GM12878 (cell line): Measurements from ENCODE around the gene YEATS2. TPM values are rescaled to one million over a fixed set of nuclear protein-coding genes. Genes with fewer than 3 reads are reported as not detected.

Experiments
- ATAC-seq: fragments of 200-7000 bp; cut with Tn5 transposase; 3 replicates; pipeline ENCODE4 v1.9.1; 2020; ENCODE audit warnings: mild to moderate bottlenecking, moderate library complexity
- BruUV-seq: library from RNA; stranded (reverse); fragments of 400-500 nt; replicated peaks from 2 replicates; lab custom pipeline; 2021; lab: Mats Ljungman, UMichigan
- CTCF ChIA-PET: fragments of 300-600 bp; sonication (Branson Sonifier 250); formaldehyde crosslinking; extraction: SDS; loops from one replicate; lab custom pipeline; 2021; ENCODE audit warnings: inconsistent platforms; lab: Yijun Ruan, JAX
- POLR2A ChIA-PET: fragments of 350-600 bp; formaldehyde crosslinking; extraction: SDS; loops from one replicate; lab custom pipeline; 2021; ENCODE audit warnings: inconsistent platforms; lab: Charles Lee
- RAD21 ChIA-PET: fragments of 300-600 bp; sonication (Branson Sonifier 250); formaldehyde crosslinking; loops from one replicate; lab custom pipeline; 2023; ENCODE audit warnings: antibody characterized with exemption; ENCODE audit not compliant: unreplicated experiment; lab: Charles Lee
- SMC1A ChIA-PET: fragments of 300-600 bp; sonication (Branson Sonifier 250); formaldehyde crosslinking; loops from one replicate; lab custom pipeline; 2023; ENCODE audit not compliant: unreplicated experiment, uncharacterized antibody; lab: Charles Lee
- DNase-seq: peaks from one replicate; pipeline ENCODE4 v3.0.0-alpha.2; 2011; ENCODE audit warnings: low read depth, low spot score
- FAIRE-seq: peaks from 3 replicates; lab custom pipeline; 2011; peaks lifted over from hg19 to GRCh38; lab: Jason Lieb, UNC
- H2AFZ ChIP-seq: 2 replicates; pipeline ENCODE4 v1.6.0; 2011; ENCODE audit warnings: low read depth, low read length, control low read depth; ENCODE audit not compliant: control insufficient read depth
- H3K27ac ChIP-seq: 2 replicates; pipeline ENCODE4 v1.5.1; 2011; ENCODE audit warnings: control low read depth; ENCODE audit not compliant: control insufficient read depth, insufficient read depth
- H3K27me3 ChIP-seq, 2 experiments: replicated peaks in 1 of 2; 2 replicates each; pipeline versions ENCODE4 v1.6.0 to v1.6.1; 2011; ENCODE audit warnings: low read length in 1 of 2; ENCODE audit not compliant: control insufficient read depth in 2 of 2, insufficient read depth in 2 of 2
- H3K36me3 ChIP-seq, 2 experiments: 2 replicates each; pipeline ENCODE4 v1.5.1; 2011; ENCODE audit warnings: low read length in 1 of 2; ENCODE audit not compliant: control insufficient read depth in 2 of 2, insufficient read depth in 2 of 2
- H3K4me1 ChIP-seq: 2 replicates; pipeline ENCODE4 v1.6.1; 2011; ENCODE audit warnings: mild to moderate bottlenecking, low read length, moderate library complexity, mixed read lengths; ENCODE audit not compliant: control insufficient read depth, insufficient read depth
- H3K4me2 ChIP-seq: 2 replicates; pipeline ENCODE4 v1.6.0; 2011; ENCODE audit warnings: control low read depth; ENCODE audit not compliant: control insufficient read depth, insufficient read depth
- H3K4me3 ChIP-seq: fragments of 200-600 bp; sonication (generic); 2 replicates; pipeline ENCODE4 v1.5.1; 2016
- H3K79me2 ChIP-seq: 2 replicates; pipeline ENCODE4 v1.6.0; 2011; ENCODE audit warnings: low read length; ENCODE audit not compliant: control insufficient read depth, insufficient read depth
- H3K9ac ChIP-seq: 2 replicates; pipeline ENCODE4 v1.8.0; 2011; ENCODE audit warnings: low read length, control low read depth, mixed read lengths; ENCODE audit not compliant: control insufficient read depth, insufficient read depth
- H3K9me3 ChIP-seq: replicated peaks from 3 replicates; pipeline ENCODE4 v1.5.1; 2011; ENCODE audit warnings: mild to moderate bottlenecking, low read length; ENCODE audit not compliant: control insufficient read depth, insufficient read depth
- H4K20me1 ChIP-seq: 2 replicates; pipeline ENCODE4 v1.6.0; 2011; ENCODE audit not compliant: control insufficient read depth, insufficient read depth
- CBX5 ChIP-seq: sonication (generic); IDR thresholded peaks from 2 replicates; pipeline ENCODE4 v1.6.1; 2016; ENCODE audit warnings: low read depth, moderate library complexity, mild to moderate bottlenecking, inconsistent platforms
- EED ChIP-seq: sonication (generic); IDR thresholded peaks from 2 replicates; pipeline ENCODE4 v1.6.1; 2016; ENCODE audit warnings: antibody characterized with exemption, low read depth
- GABPA ChIP-seq: IDR thresholded peaks from 2 replicates; pipeline ENCODE4 v1.6.1; 2014; ENCODE audit warnings: antibody characterized with exemption, low read depth, mild to moderate bottlenecking, inconsistent platforms
- HDAC6 ChIP-seq: fragments of 200-600 bp; sonication (generic); IDR thresholded peaks from one replicate; pipeline ENCODE4 v1.8.0; 2017; ENCODE audit warnings: antibody characterized with exemption; ENCODE audit not compliant: unreplicated experiment
- MAX ChIP-seq: IDR thresholded peaks from 2 replicates; pipeline ENCODE4 v1.6.1; 2012; ENCODE audit warnings: low read depth, low read length, improper control_type of control experiment
- NR2F1 ChIP-seq: fragments of 450-650 bp; conservative IDR thresholded peaks from 2 replicates; pipeline ENCODE4 v1.6.1; 2017; ENCODE audit warnings: mild to moderate bottlenecking
- RBBP5 ChIP-seq: fragments of 200-600 bp; sonication (generic); conservative IDR thresholded peaks from 2 replicates; pipeline ENCODE4 v1.6.1; 2016
- SPI1 ChIP-seq: IDR thresholded peaks from 2 replicates; pipeline ENCODE4 v1.6.1; 2011; ENCODE audit warnings: low read depth, mild to moderate bottlenecking, low read length, moderate library complexity, borderline replicate concordance; ENCODE audit not compliant: insufficient read depth
- TBL1XR1 ChIP-seq: IDR thresholded peaks from 2 replicates; pipeline ENCODE4 v1.6.1; 2012; ENCODE audit warnings: low read depth, low read length, improper control_type of control experiment
- ZBTB33 ChIP-seq: fragments of 450-650 bp; IDR thresholded peaks from 2 replicates; pipeline ENCODE4 v1.6.1; 2017; ENCODE audit warnings: mild to moderate bottlenecking
- ZNF622 ChIP-seq: fragments of 450-650 bp; IDR thresholded peaks from 2 replicates; pipeline ENCODE4 v1.6.1; 2017; ENCODE audit warnings: mild to moderate bottlenecking, inconsistent platforms
- WGBS: methylation state at CpG from one replicate; pipeline ENCODE4 v1.1.6; 2016; ENCODE audit warnings: low lambda C conversion rate; ENCODE audit not compliant: insufficient replicate concordance, insufficient coverage; ENCODE audit errors: missing lambda C conversion rate; 5-methylcytosine and 5-hydroxymethylcytosine counted together
- in situ Hi-C: fragments of 300-500 bp; cut with MboI; formaldehyde crosslinking; loops from 9 replicates; pipeline ENCODE4 v1.14.3; 2018; ENCODE audit warnings: mixed read lengths
- intact Hi-C: fragments of 100-400 bp; cut with micrococcal nuclease; formaldehyde crosslinking; loops from one replicate; pipeline ENCODE4 v1.14.2; 2022; ENCODE audit not compliant: unreplicated experiment
- polyA plus RNA-seq, 11 experiments: library from polyadenylated mRNA; depleted of rRNA in 4 of 11; unstranded in 6 of 11; stranded (reverse) in 5 of 11; fragments of >200 nt; fragmentation: Nextera tagmentation in 4 of 11; fragmentation: Illumina TruSeq in 1 of 11; extraction: Ambion mirVana in 4 of 11; extraction: Trizol in 1 of 11; gene quantifications; 1 replicate in 1 of 11; 2 replicates in 10 of 11; pipeline versions ENCODE4 v1.2.1 to v1.2.3, GENCODE V29; 2011 to 2016; ENCODE audit warnings: inconsistent platforms in 2 of 11, missing spikeins in 2 of 11, low read depth in 1 of 11
- total RNA-seq, 4 experiments: library from RNA; depleted of rRNA in 3 of 4; stranded (reverse); fragments of >200 nt in 3 of 4; fragmentation: Illumina TruSeq in 1 of 4; extraction: Trizol in 1 of 4; gene quantifications; 2 replicates each; pipeline versions ENCODE4 v1.2.1 to v1.2.3, GENCODE V29; 2013 to 2021
- TF ChIP-seq, protein P1 (sequence below): IDR thresholded peaks from 2 replicates; pipeline ENCODE4 v1.6.1; 2011; ENCODE audit warnings: low read depth, low read length, improper control_type of control experiment, borderline replicate concordance

The YEATS2 gene
- total and polyA plus RNA-seq, 10 of the 15 experiments (the other 5 are each of a cell fraction or from before 2014, with no cell fraction given), result 1.9 to 65.3 (median 25.8) TPM

DNA sequence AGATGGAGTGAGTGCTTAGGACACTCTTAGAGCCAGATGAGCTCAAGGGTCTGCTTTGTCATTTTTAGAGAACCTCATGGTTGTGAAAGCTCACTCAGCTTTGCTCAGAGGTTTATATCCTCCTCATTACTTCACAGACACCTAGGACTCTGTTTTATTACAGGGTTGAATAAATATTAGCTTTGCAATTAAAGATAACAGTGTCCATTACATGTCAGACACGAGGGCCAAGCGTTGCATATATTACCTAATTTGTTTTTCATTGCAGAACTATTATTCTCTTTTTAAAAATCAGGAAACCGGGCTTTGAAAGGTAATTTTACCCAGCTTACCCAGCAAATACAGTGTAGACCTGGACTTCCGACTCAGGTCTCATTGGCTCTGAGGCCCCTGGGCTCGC lies 111.7 kb downstream of the YEATS2 start:
- no peak overlapping the region for H3K9ac ChIP-seq
- ATAC-seq (no peak), DNase-seq (no peak), FAIRE-seq (no peak)
- TF ChIP-seq CBX5 (no peak), MAX (no peak), ZNF622 (no peak), TBL1XR1 (no peak), NR2F1 (no peak), EED (no peak), GABPA (no peak), RBBP5 (no peak), ZBTB33 (no peak), SPI1 (no peak), HDAC6 (no peak)
- TF ChIP-seq, protein P1, sequence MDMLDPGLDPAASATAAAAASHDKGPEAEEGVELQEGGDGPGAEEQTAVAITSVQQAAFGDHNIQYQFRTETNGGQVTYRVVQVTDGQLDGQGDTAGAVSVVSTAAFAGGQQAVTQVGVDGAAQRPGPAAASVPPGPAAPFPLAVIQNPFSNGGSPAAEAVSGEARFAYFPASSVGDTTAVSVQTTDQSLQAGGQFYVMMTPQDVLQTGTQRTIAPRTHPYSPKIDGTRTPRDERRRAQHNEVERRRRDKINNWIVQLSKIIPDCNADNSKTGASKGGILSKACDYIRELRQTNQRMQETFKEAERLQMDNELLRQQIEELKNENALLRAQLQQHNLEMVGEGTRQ, result no peak
- ChIA-PET POLR2A (no interaction called here), RAD21 (interaction anchor here (0.9 kb wide), 1 partner anchor 76 kb away, joined by 3 read pairs; the partner anchor contains the start of gene PARL), SMC1A (no interaction called here), CTCF (interaction anchor here (0.8 kb wide), 1 partner anchor 42 kb away, joined by 3 read pairs; no protein-coding TSS in a partner anchor)
- 82% methylated on average over 5 of the region's 5 CpGs for WGBS
- no peak overlapping the region for H2AFZ ChIP-seq
- H3K9me3 ChIP-seq, result no peaks in the 10 kb centered on the region
- no peaks in the 10 kb centered on the region for H3K79me2 ChIP-seq
- no peak overlapping the region for H3K4me3 ChIP-seq
- in situ Hi-C loops, result no loop called here
- no TSS peak for BruUV-seq
- H3K4me1 ChIP-seq, result no peaks in the 10 kb centered on the region
- intact Hi-C loops, result no loop called here
- no peak overlapping the region for H3K27ac ChIP-seq
- H3K27me3 ChIP-seq, result no peaks in the 10 kb centered on the region
- peaks cover 24 to 27% of the 10 kb centered on the region in 2 experiments for H3K36me3 ChIP-seq
- no peak overlapping the region for H3K4me2 ChIP-seq
- no peaks in the 10 kb centered on the region for H4K20me1 ChIP-seq
